Fibroblast of lung (primary cell): ENCODE data around the gene KLHL8. TPM values are rescaled to one million over a fixed set of nuclear protein-coding genes. Genes with fewer than 3 reads are reported as not detected.
A peak's percentile ranks its signal among the peaks of the same experiment; 100 is the strongest.

ENCODE experiments used
- DNase-seq, 2 donors: peaks; one replicate each; pipeline versions ENCODE4 v3.0.0 to v3.0.0-alpha.2; 2010; ENCODE audit warnings: low read depth in 2 of 2
- H2AFZ ChIP-seq: 2 replicates; pipeline ENCODE4 v1.5.1; 2012; ENCODE audit warnings: low read length, control low read depth, inconsistent platforms
- H3K27ac ChIP-seq: 2 replicates; pipeline ENCODE4 v1.5.1; 2011; ENCODE audit warnings: low read length, control low read depth; ENCODE audit not compliant: insufficient read depth
- H3K27me3 ChIP-seq: 2 replicates; pipeline ENCODE4 v1.5.1; 2011; ENCODE audit warnings: mild to moderate bottlenecking, low read length; ENCODE audit not compliant: control insufficient read depth, insufficient read depth
- H3K36me3 ChIP-seq: 2 replicates; pipeline ENCODE4 v1.5.1; 2011; ENCODE audit warnings: low read length; ENCODE audit not compliant: control insufficient read depth, insufficient read depth
- H3K4me1 ChIP-seq: 2 replicates; pipeline ENCODE4 v1.5.1; 2011; ENCODE audit warnings: low read length; ENCODE audit not compliant: control insufficient read depth, insufficient read depth; ENCODE audit errors: extremely low read depth
- H3K4me2 ChIP-seq: 2 replicates; pipeline ENCODE4 v1.5.1; 2011; ENCODE audit warnings: low read length, control low read depth; ENCODE audit not compliant: insufficient read depth; ENCODE audit errors: extremely low read depth
- H3K4me3 ChIP-seq, 4 experiments: fragments of 200-600 bp in 1 of 4; sonication (generic) in 1 of 4; replicated peaks in 1 of 4; 2 replicates each; pipeline ENCODE4 v1.5.1; 2011 to 2016; ENCODE audit warnings: low read length in 4 of 4, low read depth in 3 of 4, mild to moderate bottlenecking in 3 of 4, control low read depth in 2 of 4, inconsistent platforms in 1 of 4, mixed read lengths in 1 of 4; ENCODE audit not compliant: insufficient read depth in 1 of 4; ENCODE audit errors: control extremely low read depth in 1 of 4
- H3K79me2 ChIP-seq: 2 replicates; pipeline ENCODE4 v1.5.1; 2012; ENCODE audit warnings: mild to moderate bottlenecking, low read length, inconsistent platforms; ENCODE audit not compliant: control insufficient read depth, insufficient read depth
- H3K9ac ChIP-seq: 2 replicates; pipeline ENCODE4 v1.5.1; 2011; ENCODE audit warnings: mild to moderate bottlenecking, low read length, control low read depth; ENCODE audit not compliant: insufficient read depth
- H3K9me3 ChIP-seq: 2 replicates; pipeline ENCODE4 v1.5.1; 2012; ENCODE audit warnings: low read depth, low read length; ENCODE audit not compliant: control insufficient read depth, insufficient read depth
- H4K20me1 ChIP-seq: 2 replicates; pipeline ENCODE4 v1.5.1; 2011; ENCODE audit warnings: low read length; ENCODE audit not compliant: control insufficient read depth, insufficient read depth; ENCODE audit errors: extremely low read depth
- EZH2 ChIP-seq: IDR thresholded peaks from 2 replicates; pipeline ENCODE4 v1.5.1; 2012; ENCODE audit warnings: low read length, control low read depth, mild to moderate bottlenecking; ENCODE audit errors: missing control alignments
- polyA plus RNA-seq, 2 donors: library from polyadenylated mRNA; depleted of rRNA in 1 of 2; stranded (reverse) in 1 of 2; unstranded in 1 of 2; fragments of >200 nt; gene quantifications; 2 replicates each; pipeline ENCODE4 v1.2.1, GENCODE V29; 2011 to 2012; ENCODE audit warnings: missing spikeins in 1 of 2
- total RNA-seq: library from RNA; depleted of rRNA; stranded (reverse); fragments of >200 nt; gene quantifications from 2 replicates; pipeline ENCODE4 v1.2.1, GENCODE V29; 2014
- TF ChIP-seq, protein P1 (sequence below), 2 donors: IDR thresholded peaks in 1 of 2; conservative IDR thresholded peaks in 1 of 2; 1 replicate in 1 of 2; 2 replicates in 1 of 2; pipeline ENCODE4 v1.5.1; 2011 to 2012; ENCODE audit warnings: low read length in 2 of 2, control low read depth in 1 of 2, inconsistent platforms in 1 of 2, low read depth in 1 of 2, mild to moderate bottlenecking in 1 of 2

The KLHL8 gene
- total and polyA plus RNA-seq, 2 donors (not counting 1 experiment from before 2014, with no cell fraction given), result 8.8 to 15.7 TPM

DNA sequence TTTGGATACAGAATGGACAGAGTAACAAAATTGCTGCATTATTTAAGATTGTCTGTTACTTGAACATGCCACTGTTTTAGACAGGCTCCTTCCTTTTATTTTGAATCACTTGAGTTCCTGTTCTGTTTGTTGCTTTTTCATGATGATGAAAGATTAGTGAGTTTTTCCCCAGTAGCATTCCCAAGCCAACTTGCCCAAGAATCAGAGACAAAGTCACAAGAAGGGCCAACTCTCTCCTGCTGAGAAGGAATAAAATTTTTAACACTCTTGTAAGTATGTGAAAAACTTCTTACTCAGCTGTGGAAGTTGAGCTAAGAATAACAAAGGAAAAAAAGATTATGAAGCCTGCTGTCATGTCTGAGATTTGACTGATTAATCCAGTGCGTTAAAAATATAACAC, 104.2 kb downstream of the KLHL8 start:
- Histone ChIP-seq H3K4me3 (no peak overlapping the region), H3K4me2 (no peak overlapping the region), H3K27me3 (no peaks in the 10 kb centered on the region), H3K79me2 (peaks cover 3% of the 10 kb centered on the region), H3K9ac (no peak overlapping the region), H4K20me1 (no peaks in the 10 kb centered on the region), H2AFZ (no peak overlapping the region), H3K27ac (no peak overlapping the region), H3K4me1 (no peaks in the 10 kb centered on the region), H3K9me3 (no peaks in the 10 kb centered on the region), H3K36me3 (peaks cover 11% of the 10 kb centered on the region)
- TF ChIP-seq EZH2, result no peak
- TF ChIP-seq, protein P1, sequence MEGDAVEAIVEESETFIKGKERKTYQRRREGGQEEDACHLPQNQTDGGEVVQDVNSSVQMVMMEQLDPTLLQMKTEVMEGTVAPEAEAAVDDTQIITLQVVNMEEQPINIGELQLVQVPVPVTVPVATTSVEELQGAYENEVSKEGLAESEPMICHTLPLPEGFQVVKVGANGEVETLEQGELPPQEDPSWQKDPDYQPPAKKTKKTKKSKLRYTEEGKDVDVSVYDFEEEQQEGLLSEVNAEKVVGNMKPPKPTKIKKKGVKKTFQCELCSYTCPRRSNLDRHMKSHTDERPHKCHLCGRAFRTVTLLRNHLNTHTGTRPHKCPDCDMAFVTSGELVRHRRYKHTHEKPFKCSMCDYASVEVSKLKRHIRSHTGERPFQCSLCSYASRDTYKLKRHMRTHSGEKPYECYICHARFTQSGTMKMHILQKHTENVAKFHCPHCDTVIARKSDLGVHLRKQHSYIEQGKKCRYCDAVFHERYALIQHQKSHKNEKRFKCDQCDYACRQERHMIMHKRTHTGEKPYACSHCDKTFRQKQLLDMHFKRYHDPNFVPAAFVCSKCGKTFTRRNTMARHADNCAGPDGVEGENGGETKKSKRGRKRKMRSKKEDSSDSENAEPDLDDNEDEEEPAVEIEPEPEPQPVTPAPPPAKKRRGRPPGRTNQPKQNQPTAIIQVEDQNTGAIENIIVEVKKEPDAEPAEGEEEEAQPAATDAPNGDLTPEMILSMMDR (conservative IDR thresholded peaks at IDR 0.05 in 1 of 2, IDR thresholded peaks at IDR 0.05 in 1 of 2; ENCODE audit: low read depth in 1 of 2, low read length in 2 of 2), result no peak
- DNase-seq, result peak; percentile 30 to 51

DNA sequence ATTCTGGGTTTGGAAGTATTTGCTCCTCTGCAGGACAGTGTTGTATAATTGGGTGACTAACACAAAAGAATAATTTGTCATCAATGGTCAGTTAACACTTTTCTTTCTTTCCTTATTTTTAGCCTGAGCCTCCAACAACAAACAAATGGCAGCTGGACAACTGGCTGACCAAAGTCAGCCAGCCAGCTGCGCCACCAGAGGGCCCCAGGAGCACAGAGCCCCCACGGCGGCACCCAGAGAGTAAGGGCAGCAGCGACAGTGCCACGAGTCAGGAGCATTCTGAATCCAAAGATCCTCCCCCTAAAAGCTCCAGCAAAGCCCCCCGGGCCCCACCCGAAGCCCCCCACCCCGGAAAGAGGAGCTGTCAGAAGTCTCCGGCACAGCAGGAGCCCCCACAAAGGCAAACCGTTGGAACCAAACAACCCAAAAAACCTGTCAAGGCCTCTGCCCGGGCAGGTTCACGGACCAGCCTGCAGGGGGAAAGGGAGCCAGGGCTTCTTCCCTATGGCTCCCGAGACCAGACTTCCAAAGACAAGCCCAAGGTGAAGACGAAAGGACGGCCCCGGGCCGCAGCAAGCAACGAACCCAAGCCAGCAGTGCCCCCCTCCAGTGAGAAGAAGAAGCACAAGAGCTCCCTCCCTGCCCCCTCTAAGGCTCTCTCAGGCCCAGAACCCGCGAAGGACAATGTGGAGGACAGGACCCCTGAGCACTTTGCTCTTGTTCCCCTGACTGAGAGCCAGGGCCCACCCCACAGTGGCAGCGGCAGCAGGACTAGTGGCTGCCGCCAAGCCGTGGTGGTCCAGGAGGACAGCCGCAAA, 106.0 kb downstream of the KLHL8 start:
- H3K4me2 ChIP-seq, result no peak overlapping the region
- no peak overlapping the region for H2AFZ ChIP-seq
- TF ChIP-seq EZH2, result no peak
- TF ChIP-seq, protein P1 (conservative IDR thresholded peaks at IDR 0.05 in 1 of 2, IDR thresholded peaks at IDR 0.05 in 1 of 2; ENCODE audit: low read depth in 1 of 2, low read length in 2 of 2), result no peak
- H3K4me1 ChIP-seq, result no peaks in the 10 kb centered on the region
- no peak overlapping the region for H3K27ac ChIP-seq
- no peak for DNase-seq
- H4K20me1 ChIP-seq, result no peaks in the 10 kb centered on the region
- H3K27me3 ChIP-seq, result no peaks in the 10 kb centered on the region
- H3K79me2 ChIP-seq, result peaks cover 3% of the 10 kb centered on the region
- peaks cover 11% of the 10 kb centered on the region for H3K36me3 ChIP-seq
- no peak overlapping the region for H3K4me3 ChIP-seq
- no peaks in the 10 kb centered on the region for H3K9me3 ChIP-seq
- H3K9ac ChIP-seq, result no peak overlapping the region

GRCh38 chr4:87112063-87112462, 108.4 kb downstream of the KLHL8 start:
- peaks cover 19% of the 10 kb centered on the region for H3K4me1 ChIP-seq
- no peaks in the 10 kb centered on the region for H4K20me1 ChIP-seq
- no peak overlapping the region for H3K9ac ChIP-seq
- H3K4me2 ChIP-seq, result no peak overlapping the region
- H3K27me3 ChIP-seq, result no peaks in the 10 kb centered on the region
- peaks cover 3% of the 10 kb centered on the region for H3K79me2 ChIP-seq
- H3K9me3 ChIP-seq, result no peaks in the 10 kb centered on the region
- no peak for DNase-seq
- no peak overlapping the region for H3K27ac ChIP-seq
- H3K36me3 ChIP-seq, result peaks cover 11% of the 10 kb centered on the region
- H2AFZ ChIP-seq, result no peak overlapping the region
- H3K4me3 ChIP-seq, result no peak overlapping the region
- TF ChIP-seq EZH2, result no peak
- TF ChIP-seq, protein P1 (conservative IDR thresholded peaks at IDR 0.05 in 1 of 2, IDR thresholded peaks at IDR 0.05 in 1 of 2; ENCODE audit: low read depth in 1 of 2, low read length in 2 of 2), result no peak

Other genes starting within 250 kb of the KLHL8 start
- under 0.01 and 0.17 TPM in 2 replicates for gene HSD17B13, start 102.3 kb upstream of the KLHL8 start, total RNA-seq
- 0.11 and 0.19 TPM in 2 replicates for gene HSD17B13, start 102.3 kb upstream of the KLHL8 start, polyA plus RNA-seq
- 64.1 and 69.6 TPM in 2 replicates for gene HSD17B11, start 170.6 kb upstream of the KLHL8 start, total RNA-seq
- 39.1 and 60.5 TPM in 2 replicates for gene HSD17B11, start 170.6 kb upstream of the KLHL8 start, polyA plus RNA-seq
- 16.4 and 18.8 TPM in 2 replicates for gene NUDT9, start 202.0 kb upstream of the KLHL8 start, total RNA-seq
- 28.8 and 29.2 TPM in 2 replicates for gene NUDT9, start 202.0 kb upstream of the KLHL8 start, polyA plus RNA-seq